ENCODE data around the gene TMEM242. TPM values are rescaled to one million over a fixed set of nuclear protein-coding genes. Genes with fewer than 3 reads are reported as not detected.

The TMEM242 gene
- total and polyA plus RNA-seq, 2 of the 13 experiments (the other 11 are each of a cell fraction or from before 2014, with no cell fraction given): 5.6 to 11.1 TPM

GRCh38 chr6:157266274-157267101 lies 56.8 kb downstream of the TMEM242 start (continued):
- TF ChIP-seq ZNF83 (CRISPR knock-in tag; IDR thresholded peaks at IDR 0.05; ENCODE audit: borderline replicate concordance): no peak
- no peak for TF ChIP-seq NFKBIZ (CRISPR knock-in tag; IDR thresholded peaks at IDR 0.05)
- peak; percentile 10; the same call in 1 of the 2 replicates for TF ChIP-seq NBN (conservative IDR thresholded peaks at IDR 0.05)
- no peak for TF ChIP-seq ZNF615 (CRISPR knock-in tag; IDR thresholded peaks at IDR 0.05; ENCODE audit: borderline replicate concordance)
- peak; percentile 55 for TF ChIP-seq FOXP1 (IDR thresholded peaks at IDR 0.05)
- no peak for TF ChIP-seq FOXP1 (CRISPR knock-in tag; IDR thresholded peaks at IDR 0.05)
- TF ChIP-seq, protein P1, sequence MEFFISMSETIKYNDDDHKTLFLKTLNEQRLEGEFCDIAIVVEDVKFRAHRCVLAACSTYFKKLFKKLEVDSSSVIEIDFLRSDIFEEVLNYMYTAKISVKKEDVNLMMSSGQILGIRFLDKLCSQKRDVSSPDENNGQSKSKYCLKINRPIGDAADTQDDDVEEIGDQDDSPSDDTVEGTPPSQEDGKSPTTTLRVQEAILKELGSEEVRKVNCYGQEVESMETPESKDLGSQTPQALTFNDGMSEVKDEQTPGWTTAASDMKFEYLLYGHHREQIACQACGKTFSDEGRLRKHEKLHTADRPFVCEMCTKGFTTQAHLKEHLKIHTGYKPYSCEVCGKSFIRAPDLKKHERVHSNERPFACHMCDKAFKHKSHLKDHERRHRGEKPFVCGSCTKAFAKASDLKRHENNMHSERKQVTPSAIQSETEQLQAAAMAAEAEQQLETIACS (CRISPR knock-in tag; IDR thresholded peaks at IDR 0.05): no peak
- TF ChIP-seq IKZF1 (IDR thresholded peaks at IDR 0.05): peak; percentile 90; the same call in 1 of the 2 replicates
- no peak for TF ChIP-seq SATB2 (CRISPR knock-in tag; IDR thresholded peaks at IDR 0.05)
- TF ChIP-seq ELF4 (CRISPR knock-in tag; IDR thresholded peaks at IDR 0.05; ENCODE audit: borderline replicate concordance): no peak
- TF ChIP-seq DMTF1 (CRISPR knock-in tag; IDR thresholded peaks at IDR 0.05): no peak
- 0 out of 2 replicates have a peak, but pooled peaks have one; percentile 74 for TF ChIP-seq ATM (IDR thresholded peaks at IDR 0.05; ENCODE audit: borderline replicate concordance)
- 0 out of 2 replicates have a peak, but pooled peaks have one; percentile 75 for TF ChIP-seq ZNF207 (IDR thresholded peaks at IDR 0.05; ENCODE audit: borderline replicate concordance)
- TF ChIP-seq, protein P2, sequence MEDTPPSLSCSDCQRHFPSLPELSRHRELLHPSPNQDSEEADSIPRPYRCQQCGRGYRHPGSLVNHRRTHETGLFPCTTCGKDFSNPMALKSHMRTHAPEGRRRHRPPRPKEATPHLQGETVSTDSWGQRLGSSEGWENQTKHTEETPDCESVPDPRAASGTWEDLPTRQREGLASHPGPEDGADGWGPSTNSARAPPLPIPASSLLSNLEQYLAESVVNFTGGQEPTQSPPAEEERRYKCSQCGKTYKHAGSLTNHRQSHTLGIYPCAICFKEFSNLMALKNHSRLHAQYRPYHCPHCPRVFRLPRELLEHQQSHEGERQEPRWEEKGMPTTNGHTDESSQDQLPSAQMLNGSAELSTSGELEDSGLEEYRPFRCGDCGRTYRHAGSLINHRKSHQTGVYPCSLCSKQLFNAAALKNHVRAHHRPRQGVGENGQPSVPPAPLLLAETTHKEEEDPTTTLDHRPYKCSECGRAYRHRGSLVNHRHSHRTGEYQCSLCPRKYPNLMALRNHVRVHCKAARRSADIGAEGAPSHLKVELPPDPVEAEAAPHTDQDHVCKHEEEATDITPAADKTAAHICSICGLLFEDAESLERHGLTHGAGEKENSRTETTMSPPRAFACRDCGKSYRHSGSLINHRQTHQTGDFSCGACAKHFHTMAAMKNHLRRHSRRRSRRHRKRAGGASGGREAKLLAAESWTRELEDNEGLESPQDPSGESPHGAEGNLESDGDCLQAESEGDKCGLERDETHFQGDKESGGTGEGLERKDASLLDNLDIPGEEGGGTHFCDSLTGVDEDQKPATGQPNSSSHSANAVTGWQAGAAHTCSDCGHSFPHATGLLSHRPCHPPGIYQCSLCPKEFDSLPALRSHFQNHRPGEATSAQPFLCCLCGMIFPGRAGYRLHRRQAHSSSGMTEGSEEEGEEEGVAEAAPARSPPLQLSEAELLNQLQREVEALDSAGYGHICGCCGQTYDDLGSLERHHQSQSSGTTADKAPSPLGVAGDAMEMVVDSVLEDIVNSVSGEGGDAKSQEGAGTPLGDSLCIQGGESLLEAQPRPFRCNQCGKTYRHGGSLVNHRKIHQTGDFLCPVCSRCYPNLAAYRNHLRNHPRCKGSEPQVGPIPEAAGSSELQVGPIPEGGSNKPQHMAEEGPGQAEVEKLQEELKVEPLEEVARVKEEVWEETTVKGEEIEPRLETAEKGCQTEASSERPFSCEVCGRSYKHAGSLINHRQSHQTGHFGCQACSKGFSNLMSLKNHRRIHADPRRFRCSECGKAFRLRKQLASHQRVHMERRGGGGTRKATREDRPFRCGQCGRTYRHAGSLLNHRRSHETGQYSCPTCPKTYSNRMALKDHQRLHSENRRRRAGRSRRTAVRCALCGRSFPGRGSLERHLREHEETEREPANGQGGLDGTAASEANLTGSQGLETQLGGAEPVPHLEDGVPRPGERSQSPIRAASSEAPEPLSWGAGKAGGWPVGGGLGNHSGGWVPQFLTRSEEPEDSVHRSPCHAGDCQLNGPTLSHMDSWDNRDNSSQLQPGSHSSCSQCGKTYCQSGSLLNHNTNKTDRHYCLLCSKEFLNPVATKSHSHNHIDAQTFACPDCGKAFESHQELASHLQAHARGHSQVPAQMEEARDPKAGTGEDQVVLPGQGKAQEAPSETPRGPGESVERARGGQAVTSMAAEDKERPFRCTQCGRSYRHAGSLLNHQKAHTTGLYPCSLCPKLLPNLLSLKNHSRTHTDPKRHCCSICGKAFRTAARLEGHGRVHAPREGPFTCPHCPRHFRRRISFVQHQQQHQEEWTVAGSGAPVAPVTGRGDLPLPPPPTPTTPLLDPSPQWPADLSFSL (CRISPR knock-in tag; IDR thresholded peaks at IDR 0.05): peak; percentile 67; the same call in 1 of the 2 replicates
- TF ChIP-seq, protein P3, sequence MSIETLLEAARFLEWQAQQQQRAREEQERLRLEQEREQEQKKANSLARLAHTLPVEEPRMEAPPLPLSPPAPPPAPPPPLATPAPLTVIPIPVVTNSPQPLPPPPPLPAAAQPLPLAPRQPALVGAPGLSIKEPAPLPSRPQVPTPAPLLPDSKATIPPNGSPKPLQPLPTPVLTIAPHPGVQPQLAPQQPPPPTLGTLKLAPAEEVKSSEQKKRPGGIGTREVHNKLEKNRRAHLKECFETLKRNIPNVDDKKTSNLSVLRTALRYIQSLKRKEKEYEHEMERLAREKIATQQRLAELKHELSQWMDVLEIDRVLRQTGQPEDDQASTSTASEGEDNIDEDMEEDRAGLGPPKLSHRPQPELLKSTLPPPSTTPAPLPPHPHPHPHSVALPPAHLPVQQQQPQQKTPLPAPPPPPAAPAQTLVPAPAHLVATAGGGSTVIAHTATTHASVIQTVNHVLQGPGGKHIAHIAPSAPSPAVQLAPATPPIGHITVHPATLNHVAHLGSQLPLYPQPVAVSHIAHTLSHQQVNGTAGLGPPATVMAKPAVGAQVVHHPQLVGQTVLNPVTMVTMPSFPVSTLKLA (IDR thresholded peaks at IDR 0.05): peak; percentile 95
- no peak for TF ChIP-seq HOXA7 (CRISPR knock-in tag; IDR thresholded peaks at IDR 0.05)
- TF ChIP-seq ZNF839 (CRISPR knock-in tag; IDR thresholded peaks at IDR 0.05; ENCODE audit: borderline replicate concordance): no peak
